CD4-positive, alpha-beta T cell treated with Interleukin-17A for 1 hour (primary cell): Measurements from ENCODE around the gene PAK5.

Experiments
- DNase-seq: peaks from one replicate; pipeline ENCODE4 v3.0.0-alpha.2; 2020

Gene PAK5

DNA sequence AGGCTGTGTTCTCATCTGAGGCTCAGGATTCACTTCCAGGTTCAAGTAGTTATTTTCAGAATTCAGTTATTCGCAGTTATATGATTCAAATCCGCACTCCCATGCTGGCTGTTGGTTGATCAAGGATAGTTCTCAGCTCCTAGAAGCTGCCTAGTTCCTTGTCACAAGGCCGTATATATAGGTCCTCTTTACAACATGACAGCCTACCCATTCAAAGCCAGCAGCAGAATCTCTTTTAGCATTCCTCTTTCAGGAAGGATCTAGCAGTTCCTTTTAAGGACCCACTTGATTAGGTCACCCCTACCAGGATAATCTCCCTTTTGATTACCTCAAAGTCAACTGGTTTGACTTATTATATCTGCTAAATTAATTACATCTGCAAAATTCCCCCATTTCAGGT, 348.2 kb downstream of the PAK5 start:
- DNase-seq: no peak

- no peak for DNase-seq
Observed at GRCh38 chr20:9490161-9490560, 348.7 kb downstream of the PAK5 start.

GRCh38 chr20:9488063-9488462, 350.8 kb downstream of the PAK5 start:
- no peak for DNase-seq
